Measurements from ENCODE around the gene PAK1. TPM values are rescaled to one million over a fixed set of nuclear protein-coding genes. Genes with fewer than 3 reads are reported as not detected.

PAK1 gene
- total RNA-seq, 3 donors from 2014 or later (not counting 1 experiment from before 2014, with no cell fraction given): 18.8 to 27.3 (median 20.4) TPM

- Mint-ChIP-seq H3K9me3 (no peaks in the 10 kb centered on the region), H3K27me3 (ENCODE audit: low read depth in 2 of 2) (peaks cover 3 to 25% of the 10 kb centered on the region in 2 donors), H3K36me3 (no peaks in the 10 kb centered on the region), H3K4me3 (no peak overlapping the region), H3K27ac (no peak overlapping the region), H3K4me1 (no peaks in the 10 kb centered on the region)
- H3K9me3 ChIP-seq (ENCODE audit: control insufficient read depth, insufficient read depth, low read length): no peaks in the 10 kb centered on the region
- no peaks in the 10 kb centered on the region for H3K36me3 ChIP-seq (ENCODE audit: control insufficient read depth, insufficient read depth, low read length)
- DNase-seq (no peak), ATAC-seq (no peak)
- H3K27me3 ChIP-seq (ENCODE audit: control insufficient read depth, insufficient read depth, low read length): no peaks in the 10 kb centered on the region
- no peak overlapping the region for H3K4me3 ChIP-seq (ENCODE audit: low read length)
- H3K27ac ChIP-seq (ENCODE audit: low read length): no peak overlapping the region
- intact Hi-C loops (cut with micrococcal nuclease): no loop called here
- no peak for TF ChIP-seq CTCF (IDR thresholded peaks at IDR 0.05)
- 93% methylated on average over 3 of the region's 3 CpGs for WGBS (ENCODE audit: insufficient coverage)
- H3K4me1 ChIP-seq (ENCODE audit: control insufficient read depth, insufficient read depth, low read length): no peaks in the 10 kb centered on the region
Observed at GRCh38 chr11:77515063-77515462, 41.2 kb upstream of the PAK1 start.

GRCh38 chr11:77512092-77512491 lies 38.2 kb upstream of the PAK1 start:
- H3K9me3 ChIP-seq (ENCODE audit: control insufficient read depth, insufficient read depth, low read length): no peaks in the 10 kb centered on the region
- no peaks in the 10 kb centered on the region for H3K4me1 ChIP-seq (ENCODE audit: control insufficient read depth, insufficient read depth, low read length)
- Mint-ChIP-seq H3K27ac (no peak overlapping the region), H3K9me3 (no peaks in the 10 kb centered on the region), H3K4me1 (no peaks in the 10 kb centered on the region), H3K36me3 (no peaks in the 10 kb centered on the region), H3K27me3 (ENCODE audit: low read depth in 2 of 2) (peaks cover 3 to 34% of the 10 kb centered on the region in 2 donors), H3K4me3 (no peak overlapping the region)
- ATAC-seq: no peak
- whole genome bisulfite sequencing (ENCODE audit: insufficient coverage): 28% methylated on average over 2 of the region's 2 CpGs
- DNase-seq: no peak
- H3K4me3 ChIP-seq (ENCODE audit: low read length): no peak overlapping the region
- no peaks in the 10 kb centered on the region for H3K27me3 ChIP-seq (ENCODE audit: control insufficient read depth, insufficient read depth, low read length)
- TF ChIP-seq CTCF (IDR thresholded peaks at IDR 0.05): no peak
- intact Hi-C loops (cut with micrococcal nuclease): no loop called here
- H3K27ac ChIP-seq (ENCODE audit: low read length): no peak overlapping the region
- no peaks in the 10 kb centered on the region for H3K36me3 ChIP-seq (ENCODE audit: control insufficient read depth, insufficient read depth, low read length)

GRCh38 chr11:77510851-77511250 lies 37.0 kb upstream of the PAK1 start:
- no peaks in the 10 kb centered on the region for H3K4me1 ChIP-seq (ENCODE audit: control insufficient read depth, insufficient read depth, low read length)
- no peak overlapping the region for H3K4me3 Mint-ChIP-seq
- H3K4me1 Mint-ChIP-seq: no peaks in the 10 kb centered on the region
- peaks cover 7 to 46% of the 10 kb centered on the region in 2 donors for H3K27me3 Mint-ChIP-seq (ENCODE audit: low read depth in 2 of 2)
- no peak overlapping the region for H3K27ac ChIP-seq (ENCODE audit: low read length)
- no peaks in the 10 kb centered on the region for H3K36me3 Mint-ChIP-seq
- intact Hi-C loops (cut with micrococcal nuclease): no loop called here
- no peak overlapping the region for H3K27ac Mint-ChIP-seq
- WGBS (ENCODE audit: insufficient coverage): no CpG with 5 or more reads among the region's 1 CpG
- DNase-seq: no peak
- no peak for TF ChIP-seq CTCF (IDR thresholded peaks at IDR 0.05)
- H3K9me3 Mint-ChIP-seq: no peaks in the 10 kb centered on the region
- H3K27me3 ChIP-seq (ENCODE audit: control insufficient read depth, insufficient read depth, low read length): no peaks in the 10 kb centered on the region
- no peaks in the 10 kb centered on the region for H3K9me3 ChIP-seq (ENCODE audit: control insufficient read depth, insufficient read depth, low read length)
- ATAC-seq: no peak
- no peak overlapping the region for H3K4me3 ChIP-seq (ENCODE audit: low read length)
- H3K36me3 ChIP-seq (ENCODE audit: control insufficient read depth, insufficient read depth, low read length): no peaks in the 10 kb centered on the region

GRCh38 chr11:77510095-77510494 lies 36.2 kb upstream of the PAK1 start:
- intact Hi-C loops (cut with micrococcal nuclease): no loop called here
- H3K4me3 Mint-ChIP-seq: no peak overlapping the region

More at GRCh38 chr11:77510095-77510494, 36.2 kb upstream of the PAK1 start:
- no peak overlapping the region for H3K27ac Mint-ChIP-seq
- no peaks in the 10 kb centered on the region for H3K27me3 ChIP-seq (ENCODE audit: control insufficient read depth, insufficient read depth, low read length)
- no peaks in the 10 kb centered on the region for H3K36me3 ChIP-seq (ENCODE audit: control insufficient read depth, insufficient read depth, low read length)
- WGBS (ENCODE audit: insufficient coverage): 84% methylated on average over 2 of the region's 3 CpGs
- DNase-seq (no peak), ATAC-seq (no peak)
- no peaks in the 10 kb centered on the region for H3K9me3 Mint-ChIP-seq
- no peaks in the 10 kb centered on the region for H3K9me3 ChIP-seq (ENCODE audit: control insufficient read depth, insufficient read depth, low read length)
- no peak overlapping the region for H3K27ac ChIP-seq (ENCODE audit: low read length)
- no peaks in the 10 kb centered on the region for H3K36me3 Mint-ChIP-seq
- TF ChIP-seq CTCF (IDR thresholded peaks at IDR 0.05): no peak
- peaks cover 13 to 53% of the 10 kb centered on the region in 2 donors for H3K27me3 Mint-ChIP-seq (ENCODE audit: low read depth in 2 of 2)
- no peak overlapping the region for H3K4me3 ChIP-seq (ENCODE audit: low read length)
- no peaks in the 10 kb centered on the region for H3K4me1 Mint-ChIP-seq
- no peaks in the 10 kb centered on the region for H3K4me1 ChIP-seq (ENCODE audit: control insufficient read depth, insufficient read depth, low read length)

All from natural killer cell (primary cell).